OCI-M2 (cell line): ENCODE measurements around the gene C11orf58.

Source experiments
- DNase-seq: peaks from one replicate; lab custom pipeline; 2025; ENCODE audit not compliant: unreplicated experiment; lab: John Stamatoyannopoulos, UW

The C11orf58 gene

DNA sequence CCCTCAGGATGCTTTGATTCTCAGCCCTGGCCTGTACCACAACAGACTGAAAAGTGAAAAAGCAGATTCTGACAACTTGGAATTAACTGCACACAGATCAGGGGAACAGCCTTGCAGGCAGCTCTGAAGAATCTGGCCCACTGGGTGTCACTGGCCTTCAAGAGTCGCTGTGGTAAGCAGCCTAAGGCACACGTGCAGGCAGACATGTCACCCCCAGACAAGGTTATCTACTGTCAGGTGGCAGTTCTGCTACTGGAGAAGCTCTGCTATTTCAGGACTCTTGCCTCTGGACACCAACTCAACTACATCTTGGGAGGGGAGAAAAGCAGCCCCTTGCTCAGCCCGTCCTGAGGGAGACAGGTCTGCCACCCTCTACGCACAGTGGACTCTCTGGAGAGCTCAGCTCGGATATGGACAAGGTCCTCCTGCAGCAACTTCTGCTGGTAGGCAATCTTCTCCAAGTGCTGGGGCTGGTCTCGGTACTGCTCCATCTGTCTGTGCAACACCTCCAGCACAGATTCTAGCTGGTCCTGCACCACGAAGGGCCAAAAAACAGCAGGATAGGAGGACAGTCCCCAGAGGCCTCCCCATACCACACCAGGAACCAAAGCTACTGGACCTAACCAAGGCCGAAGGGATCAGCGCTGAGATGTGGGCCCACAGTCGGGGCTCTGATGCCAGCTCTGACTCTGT lies 63.0 kb downstream of the C11orf58 start:
- DNase-seq, result no peak

DNA sequence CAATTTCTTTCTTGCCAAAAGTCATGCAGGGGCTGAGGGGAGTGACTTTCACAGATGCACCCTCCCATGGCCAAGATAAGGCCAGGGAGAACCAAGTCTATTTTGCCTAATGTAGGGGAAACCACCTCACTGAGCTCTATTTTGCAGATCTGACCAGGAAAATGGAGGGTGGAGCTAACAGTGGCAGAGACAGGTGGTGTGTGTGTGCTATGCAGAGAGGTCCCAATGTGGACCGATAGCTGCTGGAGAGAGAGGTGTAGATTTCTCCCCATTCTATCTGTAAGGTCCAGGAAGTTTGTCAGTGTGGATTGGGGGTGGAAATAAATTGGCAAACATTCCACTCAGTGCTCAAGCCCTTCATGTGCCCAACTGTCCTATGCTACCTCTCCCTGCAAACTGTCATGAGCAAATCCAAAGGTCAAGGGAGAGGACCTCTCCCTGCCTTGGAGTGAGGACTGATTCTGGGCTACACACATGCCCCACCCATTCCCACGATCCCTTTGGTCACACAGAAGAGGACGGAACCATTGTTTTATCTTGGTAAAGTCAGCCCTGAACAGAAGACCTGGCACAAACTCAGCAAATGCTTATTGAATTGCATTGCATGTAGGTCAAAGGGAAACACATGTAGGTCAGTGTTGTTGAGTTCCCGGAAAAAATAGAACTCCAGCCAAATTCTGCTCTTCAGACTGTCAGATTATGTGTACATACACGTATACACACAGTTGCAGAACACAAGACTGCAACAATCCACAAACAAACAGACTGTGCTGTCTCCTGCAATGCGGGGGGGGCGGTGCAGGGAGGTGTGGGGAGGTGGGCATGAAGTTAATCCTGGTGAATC lies 65.9 kb downstream of the C11orf58 start:
- no peak for DNase-seq

DNA sequence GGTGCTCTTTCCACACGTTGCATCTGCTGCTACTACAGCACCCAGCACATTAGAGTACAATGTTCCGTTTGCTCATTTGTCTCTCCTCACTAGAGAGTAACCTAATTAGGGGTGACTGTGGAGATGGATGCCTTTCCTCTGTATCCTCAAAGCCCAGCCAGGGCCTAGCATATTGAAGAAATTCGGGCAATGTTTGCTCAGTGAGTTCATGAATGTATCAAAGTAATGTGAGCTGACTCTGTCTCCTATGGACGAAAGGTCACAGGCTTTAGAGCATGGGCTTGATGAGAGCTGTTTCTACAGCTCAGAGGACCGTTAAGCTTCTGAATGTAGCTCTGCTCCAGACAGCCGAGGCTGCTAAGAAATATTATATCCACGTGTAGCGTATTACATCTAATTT lies 67.5 kb downstream of the C11orf58 start:
- DNase-seq, result no peak

DNA sequence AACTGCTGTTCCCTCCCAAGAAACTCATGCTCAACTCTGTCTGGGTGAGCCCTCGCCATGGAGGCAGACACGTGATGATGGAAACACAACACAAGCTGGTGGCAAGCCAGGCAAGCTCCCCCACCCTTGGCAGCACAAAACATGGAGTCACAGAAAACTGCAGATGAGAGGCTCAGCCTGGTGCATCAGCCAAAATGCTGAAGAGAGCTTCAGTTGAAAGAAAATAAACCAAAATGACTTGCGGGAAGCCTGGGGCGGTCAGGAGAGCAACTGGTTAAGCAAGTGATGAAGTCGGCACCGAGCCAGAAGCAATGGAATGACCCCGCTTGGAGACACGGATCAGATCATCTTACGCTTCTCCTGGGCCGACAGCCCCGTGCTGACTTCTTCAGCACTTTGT lies 68.3 kb downstream of the C11orf58 start:
- DNase-seq, result no peak

DNA sequence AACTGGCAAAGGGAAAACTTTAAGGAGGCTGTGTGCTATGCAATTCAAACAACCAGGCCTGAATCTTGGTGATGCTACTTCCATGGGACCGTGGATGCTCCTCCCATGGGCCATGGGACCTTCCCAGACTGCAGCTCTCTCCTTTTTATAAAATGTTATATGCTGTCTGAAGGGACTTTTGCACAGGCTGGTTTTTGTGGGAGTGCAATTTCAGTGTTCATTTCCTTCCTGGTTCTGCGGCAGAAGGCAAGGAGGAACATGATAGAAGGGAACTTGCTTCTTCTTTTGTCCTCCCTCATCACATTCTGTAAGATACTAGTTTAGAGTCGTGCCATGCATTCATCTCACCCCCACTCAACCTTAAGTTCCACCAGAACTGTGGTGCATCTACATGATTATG lies 68.9 kb downstream of the C11orf58 start:
- DNase-seq, result no peak
